Glutamatergic neuron (in vitro differentiated cells): Measurements from ENCODE around the gene LCN10. TPM values are rescaled to one million over a fixed set of nuclear protein-coding genes. Genes with fewer than 3 reads are reported as not detected.
"Not testable (repeated sequence)": the region's sequence is repeated elsewhere in the genome, so short reads cannot be mapped to it uniquely, and the experiment has no call there.

Source experiments
- DNase-seq: peaks from one replicate; pipeline ENCODE4 v3.0.0; 2022
- H3K27ac Mint-ChIP-seq: one replicate; pipeline ENCODE4 v1.8.0; 2020; ENCODE audit warnings: mild to moderate bottlenecking, mixed read lengths, inconsistent platforms; ENCODE audit not compliant: unreplicated experiment
- H3K27me3 Mint-ChIP-seq: one replicate; pipeline ENCODE4 v1.8.0; 2020; ENCODE audit warnings: mild to moderate bottlenecking, moderate library complexity, mixed read lengths, inconsistent platforms; ENCODE audit not compliant: unreplicated experiment
- H3K36me3 Mint-ChIP-seq: one replicate; pipeline ENCODE4 v1.8.0; 2020; ENCODE audit warnings: mild to moderate bottlenecking, mixed read lengths, inconsistent platforms; ENCODE audit not compliant: unreplicated experiment
- H3K4me1 Mint-ChIP-seq: one replicate; pipeline ENCODE4 v1.8.0; 2020; ENCODE audit warnings: mild to moderate bottlenecking, low read depth, mixed read lengths, inconsistent platforms; ENCODE audit not compliant: unreplicated experiment
- H3K4me3 Mint-ChIP-seq: one replicate; pipeline ENCODE4 v1.8.0; 2020; ENCODE audit warnings: mild to moderate bottlenecking, mixed read lengths, inconsistent platforms; ENCODE audit not compliant: unreplicated experiment
- H3K9me3 Mint-ChIP-seq: one replicate; pipeline ENCODE4 v1.8.0; 2020; ENCODE audit warnings: mild to moderate bottlenecking, moderate library complexity, mixed read lengths, inconsistent platforms; ENCODE audit not compliant: unreplicated experiment
- CTCF ChIP-seq: fragments of 200-600 bp; sonication (generic); IDR thresholded peaks from one replicate; pipeline ENCODE4 v1.5.0; 2021; ENCODE audit not compliant: partially characterized antibody, unreplicated experiment
- total RNA-seq: library from RNA; stranded (reverse); fragmentation: NEBNext Ultra II Directional; extraction: Animal tissue kit (Norgen Biotek cat#: 25700); gene quantifications from one replicate; pipeline ENCODE4 v1.2.1, GENCODE V29; 2021; ENCODE audit not compliant: unreplicated experiment

The LCN10 gene
- total RNA-seq, 1 donor from 2014 or later: not detected

GRCh38 chr9:136762915-136763648 lies 20.3 kb upstream of the LCN10 start:
- DNase-seq: peak; percentile 87
- Mint-ChIP-seq H3K4me3 (peak overlapping the region; percentile 38), H3K27me3 (peaks cover 4% of the 10 kb centered on the region), H3K4me1 (peaks cover 17% of the 10 kb centered on the region), H3K9me3 (peaks cover 7% of the 10 kb centered on the region), H3K27ac (no peak overlapping the region), H3K36me3 (no peaks in the 10 kb centered on the region)
- TF ChIP-seq CTCF: no peak

- no peak for DNase-seq
- H3K27ac Mint-ChIP-seq: no peak overlapping the region
- no peak for TF ChIP-seq CTCF
- peaks cover 4% of the 10 kb centered on the region for H3K27me3 Mint-ChIP-seq
- no peak overlapping the region for H3K4me3 Mint-ChIP-seq
- peaks cover 7% of the 10 kb centered on the region for H3K9me3 Mint-ChIP-seq
- H3K4me1 Mint-ChIP-seq: peaks cover 17% of the 10 kb centered on the region
- no peaks in the 10 kb centered on the region for H3K36me3 Mint-ChIP-seq
These were observed 19.5 kb upstream of the LCN10 start for GRCh38 chr9:136762221-136762691.

GRCh38 chr9:136761545-136761981 lies 18.8 kb upstream of the LCN10 start:
- no peak overlapping the region for H3K27ac Mint-ChIP-seq
- H3K4me3 Mint-ChIP-seq: no peak overlapping the region
- H3K36me3 Mint-ChIP-seq: no peaks in the 10 kb centered on the region
- peaks cover 8% of the 10 kb centered on the region for H3K9me3 Mint-ChIP-seq
- TF ChIP-seq CTCF: no peak
- DNase-seq: no peak
- H3K4me1 Mint-ChIP-seq: peaks cover 13% of the 10 kb centered on the region
- H3K27me3 Mint-ChIP-seq: peaks cover 4% of the 10 kb centered on the region

GRCh38 chr9:136760834-136761544 lies 18.2 kb upstream of the LCN10 start:
- peaks cover 11% of the 10 kb centered on the region for H3K9me3 Mint-ChIP-seq
- DNase-seq: peak; percentile 80
- H3K27ac Mint-ChIP-seq, H3K36me3 Mint-ChIP-seq, H3K4me3 Mint-ChIP-seq, H3K27me3 Mint-ChIP-seq: not testable (repeated sequence)
- peaks cover 12% of the 10 kb centered on the region for H3K4me1 Mint-ChIP-seq
- TF ChIP-seq CTCF: peak; percentile 31

- Mint-ChIP-seq H3K27ac (no peak overlapping the region), H3K36me3 (no peaks in the 10 kb centered on the region), H3K9me3 (peaks cover 13% of the 10 kb centered on the region), H3K27me3 (peaks cover 6% of the 10 kb centered on the region), H3K4me1 (peaks cover 10% of the 10 kb centered on the region), H3K4me3 (no peak overlapping the region)
- no peak for DNase-seq
- no peak for TF ChIP-seq CTCF
These were observed 17.7 kb upstream of the LCN10 start for GRCh38 chr9:136760424-136760823.
